Stimulated activated naive B cell treated with anti-CD40 and anti-IgM and Interleukin-4, amounts not matched to agents 10 μg/mL and 1 μg/mL and 100 μg/mL, for 72 hours (primary cell): ENCODE results near the gene VPS54.
A peak's percentile ranks its signal among the peaks of the same experiment; 100 is the strongest.

Experiments used
- ATAC-seq, 2 donors: fragments of 150-1000 bp; cut with Tn5 transposase; replicated peaks; 2 replicates each; pipeline ENCODE4 v1.10.0; 2021; ENCODE audit warnings: moderate library complexity in 1 of 2
- DNase-seq: peaks from one replicate; pipeline ENCODE4 v3.0.0; 2021
- H3K27ac Mint-ChIP-seq: one replicate; pipeline ENCODE4 v1.8.0; 2022; ENCODE audit warnings: mild to moderate bottlenecking, mixed read lengths
- H3K27me3 Mint-ChIP-seq, 2 donors: one replicate each; pipeline ENCODE4 v1.8.0; 2022; ENCODE audit warnings: mixed read lengths in 2 of 2
- H3K36me3 Mint-ChIP-seq, 2 donors: one replicate each; pipeline ENCODE4 v1.8.0; 2022; ENCODE audit warnings: mixed read lengths in 2 of 2, mild to moderate bottlenecking in 1 of 2
- H3K4me1 Mint-ChIP-seq, 2 donors: one replicate each; pipeline ENCODE4 v1.8.0; 2022; ENCODE audit warnings: mixed read lengths in 2 of 2, mild to moderate bottlenecking in 1 of 2
- H3K4me3 Mint-ChIP-seq, 2 donors: one replicate each; pipeline ENCODE4 v1.8.0; 2022; ENCODE audit warnings: mild to moderate bottlenecking in 2 of 2, mixed read lengths in 2 of 2, moderate library complexity in 1 of 2
- H3K9me3 Mint-ChIP-seq, 2 donors: one replicate each; pipeline ENCODE4 v1.8.0; 2022; ENCODE audit warnings: mixed read lengths in 2 of 2, mild to moderate bottlenecking in 1 of 2

VPS54 gene

GRCh38 chr2:64019083-64019974 lies at the start of gene VPS54:
TSS of gene VPS54 (minus strand) at chr2:64019428. CDS start at chr2:63983999, 35,429 bp downstream.
- ATAC-seq (peak; percentile 81 to 87), DNase-seq (peak; percentile 51)
- H3K27ac Mint-ChIP-seq: peak within 1 kb of the TSS; percentile 98
- H3K27me3 Mint-ChIP-seq: no peaks in the 10 kb centered on the region
- no peaks in the 10 kb centered on the region for H3K9me3 Mint-ChIP-seq
- peaks cover 22 to 37% of the 10 kb centered on the region in 2 donors for H3K4me1 Mint-ChIP-seq
- H3K4me3 Mint-ChIP-seq: peak within 1 kb of the TSS; percentile 94 to 95
- H3K36me3 Mint-ChIP-seq: peaks cover 4 to 7% of the 10 kb centered on the region in 2 donors

GRCh38 chr2:64067326-64067725 lies 48.1 kb upstream of the VPS54 start:
- no peaks in the 10 kb centered on the region for H3K36me3 Mint-ChIP-seq
- H3K27ac Mint-ChIP-seq: no peak overlapping the region
- H3K9me3 Mint-ChIP-seq: no peaks in the 10 kb centered on the region
- no peaks in the 10 kb centered on the region for H3K27me3 Mint-ChIP-seq
- no peak for ATAC-seq
- H3K4me1 Mint-ChIP-seq: peaks cover 2 to 6% of the 10 kb centered on the region in 2 donors
- DNase-seq: no peak
- H3K4me3 Mint-ChIP-seq: no peak overlapping the region

GRCh38 chr2:64065516-64065915 lies 46.3 kb upstream of the VPS54 start:
- Mint-ChIP-seq H3K4me3 (no peak overlapping the region), H3K27ac (no peak overlapping the region), H3K36me3 (no peaks in the 10 kb centered on the region), H3K27me3 (no peaks in the 10 kb centered on the region), H3K9me3 (no peaks in the 10 kb centered on the region), H3K4me1 (peaks cover 2 to 6% of the 10 kb centered on the region in 2 donors)
- ATAC-seq: no peak
- no peak for DNase-seq

- no peak overlapping the region for H3K4me3 Mint-ChIP-seq
- no peaks in the 10 kb centered on the region for H3K9me3 Mint-ChIP-seq
- no peak overlapping the region for H3K27ac Mint-ChIP-seq
- ATAC-seq (no peak), DNase-seq (no peak)
- no peaks in the 10 kb centered on the region for H3K36me3 Mint-ChIP-seq
- peaks cover 2 to 6% of the 10 kb centered on the region in 2 donors for H3K4me1 Mint-ChIP-seq
- no peaks in the 10 kb centered on the region for H3K27me3 Mint-ChIP-seq
Observed at GRCh38 chr2:64063924-64064331, 44.7 kb upstream of the VPS54 start.

- H3K9me3 Mint-ChIP-seq: no peaks in the 10 kb centered on the region
- no peak overlapping the region for H3K4me3 Mint-ChIP-seq
- peaks cover 2 to 6% of the 10 kb centered on the region in 2 donors for H3K4me1 Mint-ChIP-seq
- ATAC-seq (no peak), DNase-seq (no peak)
- no peaks in the 10 kb centered on the region for H3K27me3 Mint-ChIP-seq
- H3K27ac Mint-ChIP-seq: no peak overlapping the region
- H3K36me3 Mint-ChIP-seq: no peaks in the 10 kb centered on the region
Observed at GRCh38 chr2:64063454-64063853, 44.2 kb upstream of the VPS54 start.

- no peaks in the 10 kb centered on the region for H3K9me3 Mint-ChIP-seq
- H3K4me3 Mint-ChIP-seq: no peak overlapping the region
- no peaks in the 10 kb centered on the region for H3K27me3 Mint-ChIP-seq
- H3K27ac Mint-ChIP-seq: no peak overlapping the region
- H3K4me1 Mint-ChIP-seq: peaks cover 2 to 6% of the 10 kb centered on the region in 2 donors
- DNase-seq (no peak), ATAC-seq (no peak)
- no peaks in the 10 kb centered on the region for H3K36me3 Mint-ChIP-seq
Observed at GRCh38 chr2:64062840-64063239, 43.6 kb upstream of the VPS54 start.

- Mint-ChIP-seq H3K36me3 (no peaks in the 10 kb centered on the region), H3K4me3 (no peak overlapping the region), H3K9me3 (no peaks in the 10 kb centered on the region), H3K4me1 (peaks cover 3 to 18% of the 10 kb centered on the region in 2 donors), H3K27me3 (no peaks in the 10 kb centered on the region), H3K27ac (no peak overlapping the region)
- no peak for ATAC-seq
- no peak for DNase-seq
Observed at GRCh38 chr2:64059270-64059669, 40.0 kb upstream of the VPS54 start.

GRCh38 chr2:64056021-64056420 lies 36.8 kb upstream of the VPS54 start:
- Mint-ChIP-seq H3K4me3 (no peak overlapping the region), H3K36me3 (no peaks in the 10 kb centered on the region), H3K27me3 (no peaks in the 10 kb centered on the region), H3K27ac (no peak overlapping the region), H3K4me1 (peaks cover 7 to 19% of the 10 kb centered on the region in 2 donors), H3K9me3 (no peaks in the 10 kb centered on the region)
- no peak for ATAC-seq
- DNase-seq: no peak

- H3K27me3 Mint-ChIP-seq: no peaks in the 10 kb centered on the region
- H3K9me3 Mint-ChIP-seq: no peaks in the 10 kb centered on the region
- peaks cover 14 to 27% of the 10 kb centered on the region in 2 donors for H3K4me1 Mint-ChIP-seq
- DNase-seq (no peak), ATAC-seq (no peak)
- H3K27ac Mint-ChIP-seq: no peak overlapping the region
- H3K4me3 Mint-ChIP-seq: no peak overlapping the region
- no peaks in the 10 kb centered on the region for H3K36me3 Mint-ChIP-seq
Observed at GRCh38 chr2:64054161-64054915, 35.1 kb upstream of the VPS54 start.

GRCh38 chr2:64052463-64053241 lies 33.4 kb upstream of the VPS54 start:
- no peaks in the 10 kb centered on the region for H3K27me3 Mint-ChIP-seq
- H3K4me1 Mint-ChIP-seq: peaks cover 16 to 29% of the 10 kb centered on the region in 2 donors
- H3K4me3 Mint-ChIP-seq: no peak overlapping the region
- ATAC-seq (no peak), DNase-seq (no peak)
- H3K9me3 Mint-ChIP-seq: no peaks in the 10 kb centered on the region
- no peaks in the 10 kb centered on the region for H3K36me3 Mint-ChIP-seq
- no peak overlapping the region for H3K27ac Mint-ChIP-seq

- peak; percentile 93 to 98 for ATAC-seq
- H3K36me3 Mint-ChIP-seq: no peaks in the 10 kb centered on the region
- H3K4me1 Mint-ChIP-seq: peaks cover 13 to 22% of the 10 kb centered on the region in 2 donors
- no peaks in the 10 kb centered on the region for H3K9me3 Mint-ChIP-seq
- DNase-seq: peak; percentile 72
- no peak overlapping the region for H3K4me3 Mint-ChIP-seq
- no peaks in the 10 kb centered on the region for H3K27me3 Mint-ChIP-seq
- peak overlapping the region; percentile 47 for H3K27ac Mint-ChIP-seq
Observed at GRCh38 chr2:64049633-64050220, 30.5 kb upstream of the VPS54 start.

GRCh38 chr2:64045938-64046337 lies 26.7 kb upstream of the VPS54 start:
- no peaks in the 10 kb centered on the region for H3K9me3 Mint-ChIP-seq

GRCh38 chr2:64040161-64040560 lies 20.9 kb upstream of the VPS54 start:
- no peaks in the 10 kb centered on the region for H3K36me3 Mint-ChIP-seq
- no peak overlapping the region for H3K27ac Mint-ChIP-seq
- no peaks in the 10 kb centered on the region for H3K27me3 Mint-ChIP-seq
- ATAC-seq (no peak), DNase-seq (no peak)
- H3K4me3 Mint-ChIP-seq: no peak overlapping the region
- no peaks in the 10 kb centered on the region for H3K9me3 Mint-ChIP-seq
- peaks cover 7 to 16% of the 10 kb centered on the region in 2 donors for H3K4me1 Mint-ChIP-seq

More at GRCh38 chr2:64045938-64046337, 26.7 kb upstream of the VPS54 start:
- DNase-seq: no peak
- no peaks in the 10 kb centered on the region for H3K36me3 Mint-ChIP-seq
- H3K27ac Mint-ChIP-seq: no peak overlapping the region
- H3K4me3 Mint-ChIP-seq: no peak overlapping the region
- no peaks in the 10 kb centered on the region for H3K27me3 Mint-ChIP-seq
- peaks cover 9 to 10% of the 10 kb centered on the region in 2 donors for H3K4me1 Mint-ChIP-seq
- ATAC-seq: no peak
